Psoas muscle (tissue), 8 donors: Measurements from ENCODE around the gene SLC22A17. TPM values are rescaled to one million over a fixed set of nuclear protein-coding genes. Genes with fewer than 3 reads are reported as not detected.

Experiments
- ATAC-seq, 4 donors: fragments of 200-7000 bp; cut with Tn5 transposase; one replicate each; pipeline ENCODE4 v1.9.1; 2020; ENCODE audit warnings: moderate library complexity in 3 of 4, mild to moderate bottlenecking in 2 of 4
- DNase-seq, 2 donors: peaks; one replicate each; pipeline ENCODE4 v3.0.0-alpha.2; 2020
- H3K27ac ChIP-seq: fragments of 200-600 bp; one replicate; pipeline ENCODE4 v1.8.0; 2022
- H3K27me3 ChIP-seq, 3 donors: fragments of 200-600 bp in 1 of 3; one replicate each; pipeline versions ENCODE4 v1.6.1 to v1.8.0; 2013 to 2022; ENCODE audit warnings: low read length in 2 of 3, mild to moderate bottlenecking in 2 of 3, moderate library complexity in 1 of 3; ENCODE audit not compliant: insufficient read depth in 3 of 3
- H3K36me3 ChIP-seq, 2 donors: fragments of 200-600 bp in 1 of 2; one replicate each; pipeline versions ENCODE4 v1.6.1 to v1.8.0; 2013 to 2022; ENCODE audit warnings: low read depth in 1 of 2, mild to moderate bottlenecking in 1 of 2, moderate library complexity in 1 of 2; ENCODE audit not compliant: insufficient read depth in 1 of 2
- H3K4me1 ChIP-seq: fragments of 200-600 bp; one replicate; pipeline ENCODE4 v1.8.0; 2022
- H3K4me3 ChIP-seq: fragments of 200-600 bp; one replicate; pipeline ENCODE4 v1.8.0; 2022; ENCODE audit warnings: mild to moderate bottlenecking
- H3K9me3 ChIP-seq: fragments of 200-600 bp; one replicate; pipeline ENCODE4 v1.8.0; 2022
- WGBS, 3 donors: extraction: QIAGEN DNeasy Blood & Tissue Kit; methylation state at CpG; one replicate each; pipeline versions ENCODE4 v1.1.6 to v1.1.7; 2013; 5-methylcytosine and 5-hydroxymethylcytosine counted together
- intact Hi-C, 2 donors: fragments of 100-400 bp; cut with DNase I; formaldehyde crosslinking; loops; one replicate each; pipeline versions ENCODE4 v1.11.0 to v1.14.2; 2022
- polyA plus RNA-seq, 3 donors: library from polyadenylated mRNA; stranded (reverse); fragments of 200-250 nt; gene quantifications; one replicate each; pipeline ENCODE4 v1.2.3, GENCODE V29; 2013
- total RNA-seq, 4 donors: library from RNA; stranded (reverse); fragmentation: NEBNext Ultra II Directional in 2 of 4; extraction: Animal tissue kit (Norgen Biotek cat#: 25700) in 2 of 4; gene quantifications; one replicate each; pipeline versions ENCODE4 v1.2.1 to v1.2.4, GENCODE V29; 2021 to 2023
- TF ChIP-seq, protein P1 (sequence below): fragments of 200-600 bp; IDR thresholded peaks from one replicate; pipeline ENCODE4 v1.8.0; 2022; ENCODE audit warnings: antibody characterized with exemption
- donor health status: healthy with polysubstance abuse.
- donor health status: DM: no; HTN: no; CAD: no; lungs with moderate emphysema.
- donor health status: Bipolar disorder and iron deficiency.
- donor health status: healthy.
- donor health status: DM: yes; HTN: yes; CAD: no.
- donor health status: DM: no; HTN: no; CAD: no.
- donor health status: DM: no; HTN: no; CAD: no.
- donor health status: DM: yes; HTN: yes; CAD: no.

SLC22A17 gene
- total and polyA plus RNA-seq, 7 donors = 0.95 to 6.3 (median 1.4) TPM

DNA sequence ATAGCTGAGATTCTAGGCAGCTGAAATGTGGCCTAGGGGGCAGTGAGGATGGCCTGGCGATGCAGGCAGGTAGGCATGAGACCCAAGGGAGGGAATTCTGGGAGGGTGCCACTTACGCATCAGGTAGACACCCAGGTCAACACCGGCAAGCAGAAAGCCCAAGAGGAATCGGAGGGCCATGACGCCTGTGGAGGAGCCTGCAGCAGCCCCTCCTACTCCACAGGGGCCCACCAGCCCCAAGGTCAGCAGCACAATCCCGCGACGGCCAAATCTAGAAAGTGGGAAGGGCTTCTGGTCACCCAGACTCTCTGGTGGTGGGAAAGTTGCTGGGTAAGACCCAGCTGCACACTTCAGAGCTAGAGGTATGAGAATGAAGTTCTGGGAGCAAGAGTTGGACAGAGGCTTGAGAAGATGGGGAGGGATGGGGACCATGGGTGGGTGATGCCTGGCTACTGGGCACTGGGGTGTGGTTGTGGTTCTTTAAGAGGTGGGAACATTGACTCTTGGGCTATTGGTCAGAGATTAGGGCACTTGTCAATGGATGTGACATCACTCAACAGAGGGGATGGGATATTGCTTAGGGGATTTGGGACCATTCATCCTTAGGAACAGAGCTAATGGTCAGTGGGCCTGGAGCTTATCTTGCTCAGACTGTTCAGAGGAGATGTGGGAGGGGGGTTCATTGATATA, 3.4 kb downstream of the SLC22A17 start:
- TF ChIP-seq, protein P1, sequence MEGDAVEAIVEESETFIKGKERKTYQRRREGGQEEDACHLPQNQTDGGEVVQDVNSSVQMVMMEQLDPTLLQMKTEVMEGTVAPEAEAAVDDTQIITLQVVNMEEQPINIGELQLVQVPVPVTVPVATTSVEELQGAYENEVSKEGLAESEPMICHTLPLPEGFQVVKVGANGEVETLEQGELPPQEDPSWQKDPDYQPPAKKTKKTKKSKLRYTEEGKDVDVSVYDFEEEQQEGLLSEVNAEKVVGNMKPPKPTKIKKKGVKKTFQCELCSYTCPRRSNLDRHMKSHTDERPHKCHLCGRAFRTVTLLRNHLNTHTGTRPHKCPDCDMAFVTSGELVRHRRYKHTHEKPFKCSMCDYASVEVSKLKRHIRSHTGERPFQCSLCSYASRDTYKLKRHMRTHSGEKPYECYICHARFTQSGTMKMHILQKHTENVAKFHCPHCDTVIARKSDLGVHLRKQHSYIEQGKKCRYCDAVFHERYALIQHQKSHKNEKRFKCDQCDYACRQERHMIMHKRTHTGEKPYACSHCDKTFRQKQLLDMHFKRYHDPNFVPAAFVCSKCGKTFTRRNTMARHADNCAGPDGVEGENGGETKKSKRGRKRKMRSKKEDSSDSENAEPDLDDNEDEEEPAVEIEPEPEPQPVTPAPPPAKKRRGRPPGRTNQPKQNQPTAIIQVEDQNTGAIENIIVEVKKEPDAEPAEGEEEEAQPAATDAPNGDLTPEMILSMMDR = no peak
- DNase-seq = no peak
- Histone ChIP-seq H3K36me3 (no peaks in the 10 kb centered on the region), H3K27me3 (peaks cover 4 to 43% (median 7%) of the 10 kb centered on the region in 3 donors), H3K27ac (no peak overlapping the region), H3K4me3 (no peak overlapping the region), H3K4me1 (peaks cover 11% of the 10 kb centered on the region), H3K9me3 (no peaks in the 10 kb centered on the region)
- 89 to 94% (median 92%) methylated on average over 8 of the region's 8 CpGs for WGBS, 3 donors
- intact Hi-C loops = no loop called here
- no peak for ATAC-seq

- TF ChIP-seq, protein P1 = no peak
- intact Hi-C loops = no loop called here
- peaks cover 11% of the 10 kb centered on the region for H3K4me1 ChIP-seq
- ATAC-seq = no peak
- H3K36me3 ChIP-seq = no peaks in the 10 kb centered on the region
- DNase-seq = no peak
- H3K27ac ChIP-seq = no peak overlapping the region
- 84 to 87% (median 86%) methylated on average over 6 of the region's 6 CpGs for WGBS, 3 donors
- H3K4me3 ChIP-seq = no peak overlapping the region
- H3K9me3 ChIP-seq = no peaks in the 10 kb centered on the region
- H3K27me3 ChIP-seq = peaks cover 2 to 33% (median 7%) of the 10 kb centered on the region in 3 donors
Measured at GRCh38 chr14:23348297-23348655, 4.4 kb downstream of the SLC22A17 start.

GRCh38 chr14:23347406-23348296, 5.0 kb downstream of the SLC22A17 start:
- no peak for ATAC-seq
- DNase-seq = no peak
- H3K27ac ChIP-seq = no peak overlapping the region
- no peaks in the 10 kb centered on the region for H3K36me3 ChIP-seq
- H3K4me1 ChIP-seq = peaks cover 11% of the 10 kb centered on the region
- peaks cover 0 to 27% (median 7%) of the 10 kb centered on the region in 3 donors for H3K27me3 ChIP-seq
- intact Hi-C loops = no loop called here
- H3K9me3 ChIP-seq = no peaks in the 10 kb centered on the region
- WGBS, 3 donors = 90 to 95% (median 95%) methylated on average over 17 to 19 of the region's 19 CpGs
- H3K4me3 ChIP-seq = no peak overlapping the region
- TF ChIP-seq, protein P1 = no peak

- ATAC-seq = no peak
- TF ChIP-seq, protein P1 = no peak
- Histone ChIP-seq H3K4me1 (peaks cover 3% of the 10 kb centered on the region), H3K36me3 (no peaks in the 10 kb centered on the region), H3K27ac (no peak overlapping the region), H3K4me3 (no peak overlapping the region), H3K27me3 (peaks cover 0 to 19% (median under 1%) of the 10 kb centered on the region in 3 donors), H3K9me3 (no peaks in the 10 kb centered on the region)
- intact Hi-C loops = no loop called here
- 80 to 81% (median 81%) methylated on average over 24 to 27 of the region's 27 CpGs for WGBS, 3 donors
- no peak for DNase-seq
Measured at GRCh38 chr14:23346693-23347405, 5.8 kb downstream of the SLC22A17 start.
